HepG2 (cell line): ENCODE data around the gene DCHS2. TPM values are rescaled to one million over a fixed set of nuclear protein-coding genes. Genes with fewer than 3 reads are reported as not detected.

Experiments
- ATAC-seq: fragments of 200-7000 bp; cut with Tn5 transposase; 3 replicates; pipeline ENCODE4 v1.9.1; 2020; ENCODE audit warnings: mild to moderate bottlenecking, moderate library complexity
- BruUV-seq: library from RNA; stranded (reverse); fragments of 400-500 nt; replicated peaks from 2 replicates; lab custom pipeline; 2021; lab: Mats Ljungman, UMichigan
- CTCF ChIA-PET: fragments of 300-600 bp; formaldehyde crosslinking; extraction: SDS; loops from one replicate; lab custom pipeline; 2021; ENCODE audit warnings: low total read pairs, inconsistent platforms, low intra/inter-chr PET ratio; lab: Yijun Ruan, JAX
- POLR2A ChIA-PET: fragments of 350-600 bp; sonication (Branson Sonifier 250); formaldehyde crosslinking; loops from one replicate; lab custom pipeline; 2020; ENCODE audit warnings: antibody characterized with exemption, inconsistent platforms; lab: Yijun Ruan, JAX
- DNase-seq: peaks from one replicate; pipeline ENCODE4 v3.0.0-alpha.2; 2015; ENCODE audit warnings: low spot score
- FAIRE-seq: peaks from 3 replicates; lab custom pipeline; 2011; peaks lifted over from hg19 to GRCh38; lab: Jason Lieb, UNC
- H2AFZ ChIP-seq: one replicate; pipeline ENCODE4 v1.6.1; 2011; ENCODE audit warnings: low read length, inconsistent platforms
- H3K27ac ChIP-seq: fragments of 300-600 bp; 3 replicates; pipeline ENCODE4 v1.8.0; 2011; ENCODE audit warnings: mixed run types, mild to moderate bottlenecking, mixed read lengths, low read length, inconsistent platforms; ENCODE audit not compliant: insufficient read depth; ENCODE audit errors: extremely low read length
- H3K27me3 ChIP-seq, 2 experiments: fragments of 200-600 bp in 1 of 2; 2 replicates in 1 of 2; 3 replicates in 1 of 2; pipeline versions ENCODE4 v1.6.0 to v1.8.0; 2011; ENCODE audit warnings: low read length in 2 of 2, mild to moderate bottlenecking in 2 of 2, moderate library complexity in 2 of 2, inconsistent platforms in 1 of 2; ENCODE audit not compliant: insufficient read depth in 2 of 2, control insufficient read depth in 1 of 2
- H3K36me3 ChIP-seq, 2 experiments: fragments of 200-600 bp in 1 of 2; replicated peaks in 1 of 2; 2 replicates in 1 of 2; 3 replicates in 1 of 2; pipeline versions ENCODE4 v1.5.1 to v1.8.0; 2011; ENCODE audit warnings: low read length in 2 of 2, inconsistent platforms in 1 of 2; ENCODE audit not compliant: insufficient read depth in 2 of 2, control insufficient read depth in 1 of 2
- H3K4me1 ChIP-seq: 2 replicates; pipeline ENCODE4 v1.5.1; 2012; ENCODE audit warnings: low read length, inconsistent platforms; ENCODE audit not compliant: insufficient read depth
- H3K4me2 ChIP-seq: 2 replicates; pipeline ENCODE4 v1.6.0; 2011; ENCODE audit warnings: low read depth, low read length, inconsistent platforms
- H3K4me3 ChIP-seq, 3 experiments: fragments of 200-600 bp in 1 of 3; sonication (generic), shearing (Covaris generic) in 1 of 3; replicated peaks in 1 of 3; 2 replicates each; pipeline ENCODE4 v1.5.1; 2011 to 2016; ENCODE audit warnings: low read length in 3 of 3, inconsistent platforms in 2 of 3, low read depth in 2 of 3, mild to moderate bottlenecking in 2 of 3, control low read depth in 1 of 3, mixed read lengths in 1 of 3; ENCODE audit not compliant: insufficient read depth in 1 of 3
- H3K79me2 ChIP-seq: one replicate; pipeline ENCODE4 v1.6.1; 2011; ENCODE audit warnings: low read length, inconsistent platforms; ENCODE audit not compliant: insufficient read depth
- H3K9ac ChIP-seq: 2 replicates; pipeline ENCODE4 v1.6.0; 2011; ENCODE audit warnings: mild to moderate bottlenecking, low read depth, low read length, inconsistent platforms; ENCODE audit not compliant: insufficient read depth
- H3K9me3 ChIP-seq: 2 replicates; pipeline ENCODE4 v1.5.1; 2012; ENCODE audit warnings: mild to moderate bottlenecking, low read length
- H4K20me1 ChIP-seq: 2 replicates; pipeline ENCODE4 v1.6.0; 2011; ENCODE audit warnings: inconsistent platforms, mild to moderate bottlenecking, low read length, moderate library complexity; ENCODE audit not compliant: insufficient read depth
- CAMTA2 ChIP-seq: sonication (generic); formaldehyde crosslinking; IDR thresholded peaks from 2 replicates; pipeline ENCODE4 v1.4.0; 2020; ENCODE audit warnings: mild to moderate bottlenecking, missing genetic modification reagents, borderline replicate concordance
- CBX5 ChIP-seq: sonication (generic); formaldehyde crosslinking; IDR thresholded peaks from 2 replicates; pipeline ENCODE4 v1.4.0; 2020; ENCODE audit warnings: missing genetic modification reagents, borderline replicate concordance
- CCDC6 ChIP-seq: sonication (generic); formaldehyde crosslinking; IDR thresholded peaks from 2 replicates; pipeline ENCODE4 v1.8.1; 2022; ENCODE audit warnings: mild to moderate bottlenecking, missing genetic modification reagents, moderate library complexity
- HNF4G ChIP-seq, 2 experiments: sonication (generic) in 1 of 2; formaldehyde crosslinking in 1 of 2; IDR thresholded peaks; 2 replicates each; pipeline versions ENCODE4 v1.4.0 to v1.6.1; 2011 to 2020; ENCODE audit warnings: borderline replicate concordance in 2 of 2, low read depth in 2 of 2, mild to moderate bottlenecking in 2 of 2, low read length in 1 of 2, missing genetic modification reagents in 1 of 2, moderate library complexity in 1 of 2
- NKX3-1 ChIP-seq: sonication (generic); formaldehyde crosslinking; IDR thresholded peaks from 2 replicates; pipeline ENCODE4 v1.5.0; 2020; ENCODE audit warnings: missing genetic modification reagents
- POLR2AphosphoS5 ChIP-seq: IDR thresholded peaks from 2 replicates; pipeline ENCODE4 v1.6.1; 2012; ENCODE audit warnings: low read depth, low read length
- SMAD3 ChIP-seq: sonication (generic); formaldehyde crosslinking; IDR thresholded peaks from 2 replicates; pipeline ENCODE4 v1.4.0; 2020; ENCODE audit warnings: missing genetic modification reagents
- TBX2 ChIP-seq: sonication (generic); formaldehyde crosslinking; IDR thresholded peaks from 2 replicates; pipeline ENCODE4 v1.5.0; 2020; ENCODE audit warnings: missing genetic modification reagents, mild to moderate bottlenecking, borderline replicate concordance
- THAP8 ChIP-seq: sonication (generic); formaldehyde crosslinking; IDR thresholded peaks from 2 replicates; pipeline ENCODE4 v1.5.1; 2020; ENCODE audit warnings: missing genetic modification reagents, mild to moderate bottlenecking, borderline replicate concordance
- ZBTB42 ChIP-seq: sonication (generic); formaldehyde crosslinking; IDR thresholded peaks from 2 replicates; pipeline ENCODE4 v1.5.0; 2020; ENCODE audit warnings: mild to moderate bottlenecking, missing genetic modification reagents
- WGBS: methylation state at CpG from one replicate; pipeline ENCODE4 v1.1.6; 2017; ENCODE audit warnings: low lambda C conversion rate; 5-methylcytosine and 5-hydroxymethylcytosine counted together
- in situ Hi-C: cut with HindIII; loops from 2 replicates; pipeline ENCODE4 v1.10.0; 2017; ENCODE audit warnings: low pct_unique_long_range_greater_than_20kb; ENCODE audit not compliant: extremely low pct_ligation_motif_present
- intact Hi-C: fragments of 100-400 bp; cut with micrococcal nuclease; formaldehyde crosslinking; loops from one replicate; pipeline ENCODE4 v1.10.0; 2022; ENCODE audit not compliant: unreplicated experiment
- polyA plus RNA-seq, 8 experiments: library from polyadenylated mRNA; depleted of rRNA in 3 of 8; stranded (reverse) in 7 of 8; unstranded in 1 of 8; fragments of >200 nt; fragmentation: Illumina TruSeq in 4 of 8; extraction: Trizol in 4 of 8; gene quantifications; 2 replicates each; pipeline versions ENCODE4 v1.2.1 to v1.2.3, GENCODE V29; 2011 to 2016; ENCODE audit warnings: low read depth in 4 of 8, missing spikeins in 1 of 8, mixed read lengths in 1 of 8; ENCODE audit not compliant: insufficient read depth in 1 of 8
- total RNA-seq, 5 experiments: library from RNA; depleted of rRNA; stranded (reverse); fragments of >200 nt; fragmentation: Illumina TruSeq; extraction: Trizol; gene quantifications; 2 replicates each; pipeline ENCODE4 v1.2.3, GENCODE V29; 2016; ENCODE audit warnings: low read depth in 1 of 5
- TF ChIP-seq, protein P1 (sequence below): sonication (generic); formaldehyde crosslinking; IDR thresholded peaks from 2 replicates; pipeline ENCODE4 v1.8.1; 2023; ENCODE audit warnings: mild to moderate bottlenecking, missing genetic modification reagents
- TF ChIP-seq, protein P2 (sequence below): sonication (generic); formaldehyde crosslinking; IDR thresholded peaks from 2 replicates; pipeline ENCODE4 v1.5.0; 2020; ENCODE audit warnings: mild to moderate bottlenecking, missing genetic modification reagents

DCHS2 gene
- total and polyA plus RNA-seq, 2 of the 13 experiments (the other 11 are each of a cell fraction or from before 2014, with no cell fraction given) = 0.03 TPM; not detected in 1

GRCh38 chr4:154234576-154234975 lies 257.0 kb downstream of the DCHS2 start:
- intact Hi-C loops = no loop called here
- ATAC-seq (no peak), FAIRE-seq (no peak), DNase-seq (no peak)
- Histone ChIP-seq H3K79me2 (no peaks in the 10 kb centered on the region), H4K20me1 (no peaks in the 10 kb centered on the region), H3K4me1 (no peaks in the 10 kb centered on the region), H2AFZ (no peak overlapping the region), H3K9ac (no peak overlapping the region), H3K27me3 (no peaks in the 10 kb centered on the region), H3K27ac (no peak overlapping the region), H3K4me3 (no peak overlapping the region), H3K4me2 (no peak overlapping the region), H3K9me3 (no peaks in the 10 kb centered on the region), H3K36me3 (no peaks in the 10 kb centered on the region)
- in situ Hi-C loops = no loop called here
- ChIA-PET POLR2A (no interaction called here), CTCF (no interaction called here)
- WGBS = 25% methylated on average over 4 of the region's 4 CpGs
- no peak for TF ChIP-seq CCDC6 (CRISPR knock-in tag)
- no peak for TF ChIP-seq HNF4G (IDR thresholded peaks at IDR 0.05; ENCODE audit: borderline replicate concordance, low read depth, low read length)
- no peak for TF ChIP-seq HNF4G (CRISPR knock-in tag; IDR thresholded peaks at IDR 0.05; ENCODE audit: borderline replicate concordance, low read depth)
- TF ChIP-seq ZBTB42 (CRISPR knock-in tag) = no peak
- TF ChIP-seq TBX2 (CRISPR knock-in tag) = no peak
- TF ChIP-seq, protein P1, sequence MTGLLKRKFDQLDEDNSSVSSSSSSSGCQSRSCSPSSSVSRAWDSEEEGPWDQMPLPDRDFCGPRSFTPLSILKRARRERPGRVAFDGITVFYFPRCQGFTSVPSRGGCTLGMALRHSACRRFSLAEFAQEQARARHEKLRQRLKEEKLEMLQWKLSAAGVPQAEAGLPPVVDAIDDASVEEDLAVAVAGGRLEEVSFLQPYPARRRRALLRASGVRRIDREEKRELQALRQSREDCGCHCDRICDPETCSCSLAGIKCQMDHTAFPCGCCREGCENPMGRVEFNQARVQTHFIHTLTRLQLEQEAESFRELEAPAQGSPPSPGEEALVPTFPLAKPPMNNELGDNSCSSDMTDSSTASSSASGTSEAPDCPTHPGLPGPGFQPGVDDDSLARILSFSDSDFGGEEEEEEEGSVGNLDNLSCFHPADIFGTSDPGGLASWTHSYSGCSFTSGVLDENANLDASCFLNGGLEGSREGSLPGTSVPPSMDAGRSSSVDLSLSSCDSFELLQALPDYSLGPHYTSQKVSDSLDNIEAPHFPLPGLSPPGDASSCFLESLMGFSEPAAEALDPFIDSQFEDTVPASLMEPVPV (CRISPR knock-in tag) = no peak
- TF ChIP-seq SMAD3 (CRISPR knock-in tag) = no peak
- no peak for TF ChIP-seq CBX5
- no peak for TF ChIP-seq CAMTA2 (CRISPR knock-in tag)
- TF ChIP-seq, protein P2, sequence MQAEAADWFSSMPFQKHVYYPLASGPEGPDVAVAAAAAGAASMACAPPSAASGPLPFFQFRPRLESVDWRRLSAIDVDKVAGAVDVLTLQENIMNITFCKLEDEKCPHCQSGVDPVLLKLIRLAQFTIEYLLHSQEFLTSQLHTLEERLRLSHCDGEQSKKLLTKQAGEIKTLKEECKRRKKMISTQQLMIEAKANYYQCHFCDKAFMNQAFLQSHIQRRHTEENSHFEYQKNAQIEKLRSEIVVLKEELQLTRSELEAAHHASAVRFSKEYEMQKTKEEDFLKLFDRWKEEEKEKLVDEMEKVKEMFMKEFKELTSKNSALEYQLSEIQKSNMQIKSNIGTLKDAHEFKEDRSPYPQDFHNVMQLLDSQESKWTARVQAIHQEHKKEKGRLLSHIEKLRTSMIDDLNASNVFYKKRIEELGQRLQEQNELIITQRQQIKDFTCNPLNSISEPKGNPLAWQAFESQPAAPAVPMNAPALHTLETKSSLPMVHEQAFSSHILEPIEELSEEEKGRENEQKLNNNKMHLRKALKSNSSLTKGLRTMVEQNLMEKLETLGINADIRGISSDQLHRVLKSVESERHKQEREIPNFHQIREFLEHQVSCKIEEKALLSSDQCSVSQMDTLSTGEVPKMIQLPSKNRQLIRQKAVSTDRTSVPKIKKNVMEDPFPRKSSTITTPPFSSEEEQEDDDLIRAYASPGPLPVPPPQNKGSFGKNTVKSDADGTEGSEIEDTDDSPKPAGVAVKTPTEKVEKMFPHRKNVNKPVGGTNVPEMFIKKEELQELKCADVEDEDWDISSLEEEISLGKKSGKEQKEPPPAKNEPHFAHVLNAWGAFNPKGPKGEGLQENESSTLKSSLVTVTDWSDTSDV = no peak
- TF ChIP-seq THAP8 = no peak
- TF ChIP-seq NKX3-1 (CRISPR knock-in tag) = no peak
- no peak for TF ChIP-seq POLR2AphosphoS5
- no TSS peak for BruUV-seq
